HCEC 1CT (cell line): ENCODE data around the gene SNCA.

Experiments used
- DNase-seq: peaks from one replicate; pipeline ENCODE4 v3.0.0-alpha.2; 2017

Gene SNCA

DNA sequence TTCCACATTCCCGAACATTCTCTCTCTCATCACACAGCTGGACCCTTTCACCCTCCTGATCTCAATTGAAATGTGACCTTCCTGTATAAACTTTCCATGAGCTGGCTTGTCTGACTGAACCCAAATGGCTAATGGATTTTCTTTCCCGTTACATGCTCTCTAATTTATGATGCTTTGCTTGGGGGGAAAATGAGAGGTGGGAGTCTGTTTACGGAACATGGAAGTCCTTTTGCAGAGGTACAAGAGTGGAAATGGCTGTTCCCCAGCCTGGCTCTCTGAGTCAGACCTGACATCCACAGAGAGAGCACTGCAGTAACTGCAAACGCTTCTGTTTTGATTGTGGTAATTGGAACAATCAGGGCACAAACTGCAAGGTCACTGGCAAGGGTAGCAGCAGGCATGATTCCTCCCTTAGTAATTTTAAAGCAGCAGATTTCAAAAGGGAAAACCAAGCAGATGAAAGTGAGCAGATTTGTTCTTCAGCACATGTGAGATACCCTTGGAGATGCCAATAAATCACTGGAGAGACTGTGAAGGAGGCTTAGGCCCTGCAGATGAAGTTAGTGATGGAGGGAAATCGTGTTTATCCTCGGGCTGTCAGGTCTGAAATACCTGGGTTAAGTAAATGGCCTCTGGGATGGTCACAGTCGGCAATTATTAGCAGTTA is 83.9 kb downstream of the SNCA start:
- peak; percentile 79 for DNase-seq

DNA sequence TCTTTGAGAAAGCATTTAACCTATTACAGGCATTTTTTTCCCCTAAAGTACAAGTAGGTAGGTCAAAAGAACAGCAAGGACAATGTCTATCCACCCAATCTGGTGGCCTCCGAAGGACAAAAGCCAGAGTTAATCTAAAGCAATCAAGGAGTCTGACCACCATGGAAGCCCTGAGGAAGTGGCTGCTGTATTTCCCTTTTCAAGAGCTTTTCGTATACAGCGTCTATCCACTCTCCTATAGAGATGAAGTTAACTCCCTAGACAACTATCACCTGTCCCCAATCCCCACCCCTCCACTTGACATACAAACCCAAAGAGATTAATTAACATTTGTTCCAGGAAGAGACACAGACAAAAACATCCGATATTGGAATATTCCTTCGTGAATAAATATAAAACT is 85.5 kb downstream of the SNCA start:
- DNase-seq, result no peak

DNA sequence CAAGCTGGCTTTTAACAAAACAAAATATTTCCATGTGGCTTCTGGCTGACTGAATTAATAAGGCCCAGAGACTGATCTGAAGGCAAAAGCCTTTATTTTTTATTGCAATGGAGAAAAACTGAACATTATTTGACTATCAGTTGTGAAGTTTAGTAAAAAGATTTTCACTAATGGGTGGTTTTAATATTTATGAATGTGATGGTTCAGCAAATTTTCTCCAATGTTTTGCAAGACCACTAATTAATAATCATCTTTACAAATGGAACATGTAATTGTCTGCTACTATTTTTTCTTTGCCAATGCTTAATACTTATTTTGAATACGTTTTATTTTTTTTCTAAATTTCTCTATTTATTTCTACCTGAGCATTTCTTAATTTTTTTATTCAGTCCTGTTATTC is 90.6 kb downstream of the SNCA start:
- DNase-seq, result no peak

DNA sequence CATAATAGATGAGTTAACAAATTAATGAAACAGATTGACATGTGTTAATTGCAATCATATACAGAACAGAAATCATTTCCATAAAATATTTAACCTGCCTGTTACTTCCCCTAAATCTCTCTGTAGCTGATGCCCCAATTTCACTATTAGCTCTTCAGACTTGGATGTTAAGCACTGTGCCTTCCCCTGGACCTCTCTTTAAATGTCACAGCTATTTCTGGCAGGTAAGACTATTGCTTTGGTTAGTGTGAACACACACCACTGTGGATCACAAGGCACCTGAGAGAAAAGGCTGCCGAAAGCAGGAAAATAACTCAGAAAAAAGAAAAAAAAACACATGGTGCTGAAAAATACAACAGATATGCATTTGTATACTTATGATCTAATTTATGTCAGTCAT is 91.3 kb downstream of the SNCA start:
- DNase-seq, result no peak

DNA sequence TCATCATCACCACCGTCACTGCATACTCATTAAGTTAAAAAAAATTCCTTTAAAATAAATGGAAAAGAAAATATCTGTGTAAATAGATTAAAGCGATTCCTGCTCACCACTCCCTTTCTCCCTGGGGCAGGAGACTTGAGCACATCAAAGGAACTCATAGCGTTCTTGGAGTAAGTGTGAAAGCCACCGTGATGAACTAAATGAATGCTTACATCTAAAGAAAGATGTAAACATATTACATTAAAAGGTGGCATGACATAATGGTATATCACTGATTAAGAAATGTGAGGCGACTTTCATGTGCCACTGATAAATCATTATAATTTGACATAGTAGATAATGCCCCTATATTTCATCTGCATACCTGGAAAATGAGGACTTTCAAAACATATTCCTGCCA is 92.0 kb downstream of the SNCA start:
- DNase-seq, result no peak

DNA sequence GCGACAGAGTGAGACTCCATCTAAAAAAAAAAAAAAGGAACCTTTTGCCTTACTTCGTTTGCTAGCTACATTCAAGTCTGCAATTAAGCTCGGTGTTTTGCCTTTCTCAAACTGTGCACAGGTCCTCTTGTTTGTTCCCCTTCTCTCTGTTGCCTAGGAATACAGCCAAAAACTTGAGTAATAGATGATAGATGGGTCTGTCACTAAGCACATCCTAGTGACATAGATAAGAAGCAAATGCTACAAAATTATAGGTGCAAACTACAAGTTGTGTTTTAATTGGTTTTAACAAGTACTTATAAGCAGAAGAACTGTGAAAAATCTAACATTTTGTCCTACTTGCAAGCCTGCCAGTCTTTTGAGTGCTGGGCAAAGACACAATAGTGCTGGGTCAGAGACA is 95.2 kb downstream of the SNCA start:
- DNase-seq, result no peak

DNA sequence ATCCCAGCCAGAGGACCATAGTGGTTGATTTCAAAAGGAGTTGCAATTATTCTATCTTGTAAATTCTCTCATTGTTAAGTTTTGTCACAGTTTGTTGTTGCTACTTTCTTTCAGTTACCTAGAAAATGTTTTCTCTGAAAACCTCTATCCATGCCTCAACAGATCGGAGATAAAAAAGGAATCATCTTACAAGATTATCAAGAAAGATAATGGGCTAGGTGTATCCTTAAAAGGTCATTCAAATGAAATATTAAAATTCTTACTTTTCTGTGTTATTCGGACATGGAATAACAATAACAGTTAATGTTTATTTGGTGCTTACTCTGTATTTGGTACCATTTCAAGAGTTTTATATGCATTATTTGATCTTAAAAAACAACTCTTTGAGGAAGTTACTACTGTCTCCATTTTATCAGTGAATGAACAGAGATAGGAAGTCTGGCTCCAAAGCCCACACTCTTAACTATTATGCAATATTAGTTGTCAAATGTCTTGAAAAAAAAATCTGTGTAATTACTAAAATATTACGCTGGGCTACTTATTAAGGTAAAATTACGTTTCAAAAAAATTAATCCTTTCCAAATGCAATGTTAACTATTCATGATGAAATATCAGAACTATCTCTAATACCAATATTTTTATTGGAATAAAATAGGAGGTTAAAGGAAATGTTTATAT is 97.5 kb downstream of the SNCA start:
- DNase-seq, result no peak

DNA sequence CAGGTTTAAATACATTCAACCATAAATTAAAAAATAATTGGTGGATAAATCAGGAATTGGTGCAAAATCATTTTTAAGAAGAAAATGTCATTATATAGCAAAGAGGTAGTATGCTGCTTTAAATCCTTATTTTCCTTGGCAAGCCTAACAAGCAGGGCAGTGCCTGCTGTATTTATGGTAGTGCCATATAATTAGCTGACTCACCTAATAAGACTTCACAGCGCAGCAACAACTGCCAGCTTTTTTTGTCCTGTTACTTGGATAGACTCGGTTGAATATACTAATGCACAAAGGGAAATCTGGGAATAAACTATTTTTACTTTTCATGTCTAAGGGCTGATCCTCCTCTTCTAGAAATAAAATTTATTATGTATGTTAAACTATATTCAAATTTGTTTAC is 99.1 kb downstream of the SNCA start:
- peak; percentile 1 for DNase-seq

DNA sequence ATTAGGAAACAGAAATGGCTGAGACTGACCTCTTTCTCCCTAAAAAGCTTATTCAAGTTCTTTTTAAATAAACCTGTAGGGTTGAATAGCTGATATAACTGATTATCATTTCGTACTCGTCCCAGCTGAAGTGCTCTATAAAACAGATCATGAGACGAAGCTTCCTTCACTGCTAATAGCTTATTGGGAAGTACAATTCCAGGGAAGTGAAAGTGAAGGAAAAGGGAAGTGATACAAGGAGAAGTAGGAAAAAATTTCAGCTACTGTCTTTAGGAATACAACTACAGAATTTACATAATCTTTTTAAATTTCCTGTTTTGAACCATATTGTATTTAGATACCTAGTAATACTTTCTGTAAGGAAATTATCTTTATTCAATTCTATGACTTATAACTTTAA is 103.0 kb downstream of the SNCA start:
- DNase-seq, result no peak

DNA sequence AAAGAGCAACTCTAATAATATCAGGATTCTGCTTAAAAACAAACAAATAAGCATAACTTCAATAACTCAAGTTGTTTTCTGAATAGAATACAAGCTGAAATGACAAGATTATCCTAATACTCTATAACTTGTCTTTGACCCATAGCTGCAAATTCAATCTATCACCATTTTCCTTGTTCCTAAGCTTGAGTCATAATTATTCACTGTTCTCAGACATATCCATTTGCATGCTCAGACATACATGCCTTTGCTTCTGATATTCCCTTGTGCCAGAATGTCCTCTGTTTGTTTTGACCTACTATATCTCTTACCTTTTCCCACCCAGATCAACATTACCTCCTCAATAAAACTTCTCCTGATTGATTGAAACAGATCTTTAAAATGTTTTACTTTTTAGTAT is 109.7 kb downstream of the SNCA start:
- DNase-seq, result no peak

DNA sequence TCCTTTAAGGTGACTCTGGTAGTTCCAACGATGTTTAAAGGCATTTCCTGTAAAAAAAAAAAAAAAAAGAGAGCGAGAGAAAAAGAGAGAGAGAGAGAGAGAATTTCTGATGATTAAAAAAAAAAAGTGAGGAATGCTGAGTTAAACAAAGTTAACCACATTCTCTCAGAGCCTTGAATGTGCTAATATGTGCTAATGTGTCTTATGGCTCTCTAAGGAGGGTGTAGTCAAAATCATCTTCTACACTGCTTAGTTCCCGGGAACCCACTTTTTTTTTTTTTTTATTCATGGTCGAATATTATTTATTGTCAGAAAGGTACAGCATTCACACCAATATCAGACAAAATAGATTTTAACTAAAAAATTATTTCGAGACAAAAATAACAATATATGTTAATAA is 111.7 kb downstream of the SNCA start:
- peak; percentile 7 for DNase-seq

DNA sequence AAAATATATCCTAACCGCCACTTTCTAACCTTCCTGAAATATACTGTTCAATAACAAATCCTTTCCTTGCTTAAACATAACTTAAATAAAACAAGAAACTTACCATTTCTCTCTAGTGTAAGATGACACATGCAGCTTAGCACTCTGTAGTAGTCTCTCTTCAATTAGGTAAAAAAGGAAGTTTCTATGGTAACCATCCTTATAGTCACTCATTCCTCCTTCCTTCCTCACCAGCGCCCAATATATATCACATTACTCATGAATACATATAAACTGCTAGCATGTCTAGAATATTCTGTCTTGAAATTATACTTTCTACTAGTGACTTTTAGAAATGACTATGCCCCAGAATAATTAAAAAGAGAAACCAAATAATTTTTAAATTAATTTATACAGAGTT is 112.2 kb downstream of the SNCA start:
- peak; percentile 78 for DNase-seq

DNA sequence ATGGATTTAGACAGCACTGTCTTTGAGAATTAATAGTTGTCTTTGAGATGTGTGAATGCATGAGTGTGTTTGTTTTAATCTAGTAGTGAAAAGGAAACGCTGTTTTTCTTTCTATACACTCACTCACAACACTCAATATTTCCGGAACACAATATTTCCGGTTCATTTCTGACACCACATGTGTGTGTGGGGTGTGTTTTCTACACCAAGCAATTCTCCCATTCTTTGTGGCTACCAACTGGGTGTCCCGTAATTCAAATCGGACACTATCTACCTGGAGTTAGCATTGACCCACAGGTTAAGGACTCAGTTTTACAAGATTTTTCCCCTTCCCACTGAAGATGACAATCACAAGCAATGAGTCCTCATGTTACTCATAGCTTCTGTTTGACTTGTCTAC is 113.9 kb downstream of the SNCA start:
- DNase-seq, result no peak

DNA sequence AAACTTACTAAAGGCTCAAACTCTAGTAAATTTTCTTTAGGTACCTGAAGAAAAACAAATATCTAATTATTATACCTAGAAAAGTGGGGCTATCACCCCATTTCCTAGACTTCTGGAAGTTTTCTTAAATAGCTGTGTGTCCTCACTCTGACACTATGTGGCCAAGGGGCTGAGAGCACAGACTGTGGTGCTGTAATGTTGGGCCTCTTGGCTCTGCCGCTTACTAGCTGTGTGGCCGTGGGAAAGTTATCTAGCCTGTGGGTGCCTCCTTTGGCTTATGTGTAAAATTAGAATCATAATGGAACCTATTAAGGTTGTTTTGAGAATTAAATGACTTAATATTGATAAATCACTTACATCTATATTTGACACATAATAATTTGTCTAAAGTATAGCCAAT is 114.4 kb downstream of the SNCA start:
- no peak for DNase-seq

DNA sequence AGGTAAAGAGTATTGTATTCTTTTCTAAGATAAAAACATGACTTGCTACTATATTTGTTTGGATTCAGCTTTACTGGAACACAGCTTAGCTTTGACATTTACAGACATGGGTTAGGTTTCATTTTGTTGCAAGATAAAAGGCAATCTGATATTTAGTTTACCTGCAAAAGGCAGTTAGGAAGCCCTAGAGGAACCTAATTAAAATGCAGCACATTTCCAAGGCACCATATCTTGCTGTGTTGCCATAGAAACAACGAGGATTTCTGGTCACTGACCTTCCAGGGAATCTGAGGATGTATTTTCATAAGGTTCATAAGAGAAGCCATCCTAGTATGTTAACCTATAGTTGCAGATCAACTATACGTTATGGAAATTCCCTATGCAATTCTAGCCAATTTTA is 116.0 kb downstream of the SNCA start:
- no peak for DNase-seq

DNA sequence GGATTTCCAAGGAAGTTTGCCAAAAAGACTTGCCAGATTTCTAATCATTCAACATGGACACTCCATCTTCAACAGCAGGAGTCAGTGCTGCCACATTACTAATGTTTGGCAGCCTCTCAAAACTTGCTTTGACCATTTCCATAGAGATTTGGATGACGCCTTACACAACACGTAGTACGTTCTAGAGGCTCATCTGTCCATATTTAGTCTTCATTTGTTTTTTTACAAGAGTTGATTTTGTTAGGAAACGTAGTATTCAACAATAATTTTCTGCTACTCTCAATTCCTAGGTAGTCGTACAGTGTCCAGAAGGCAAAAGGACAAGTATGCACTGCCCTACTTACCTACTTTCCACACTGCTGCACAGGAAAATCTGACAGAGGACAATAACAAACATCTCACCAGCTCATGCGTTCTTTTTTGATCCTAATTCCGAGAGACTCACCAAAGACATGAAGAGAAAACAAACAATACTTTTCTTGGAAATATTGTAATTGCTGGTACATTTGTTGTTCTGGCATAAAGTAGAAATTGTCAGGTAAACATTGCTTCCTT is 117.3 kb downstream of the SNCA start:
- DNase-seq, result no peak

DNA sequence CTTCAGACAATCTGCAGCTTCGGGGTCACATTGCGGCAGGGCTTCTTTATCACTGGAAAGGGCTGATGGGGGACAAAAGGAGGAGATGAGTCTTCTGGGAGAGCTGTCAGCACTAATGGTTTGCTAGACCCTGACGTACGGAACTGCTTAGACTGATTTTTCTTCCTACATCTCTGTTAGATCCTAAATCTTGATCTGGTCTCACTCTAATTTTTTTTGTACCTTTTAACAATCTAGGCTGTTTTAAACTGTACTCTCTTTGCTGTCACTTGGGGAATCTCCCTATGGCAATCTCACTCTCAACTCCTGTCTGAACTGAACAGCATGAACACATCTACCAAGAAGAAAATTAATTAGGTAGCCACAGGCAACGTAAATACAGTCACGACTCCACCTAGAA is 120.1 kb downstream of the SNCA start:
- no peak for DNase-seq

DNA sequence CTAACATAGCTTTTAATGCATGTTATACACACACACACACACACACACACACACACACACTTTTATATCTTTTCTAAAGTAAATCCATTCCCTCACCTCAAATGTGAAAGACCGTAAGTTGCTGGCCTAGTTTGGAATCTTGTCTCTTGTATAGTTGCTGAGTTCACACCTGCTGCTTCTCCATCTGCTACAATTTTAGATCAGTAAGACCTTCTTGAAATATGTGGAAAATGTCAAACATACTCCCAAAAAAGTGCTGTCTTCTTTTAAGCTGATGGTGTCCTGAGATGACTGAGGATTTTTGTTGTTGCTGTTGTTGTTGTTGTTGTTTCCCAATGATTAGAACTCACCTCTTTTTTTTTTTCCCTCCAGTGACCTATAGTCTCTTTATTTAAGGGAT is 121.3 kb downstream of the SNCA start:
- DNase-seq, result no peak

DNA sequence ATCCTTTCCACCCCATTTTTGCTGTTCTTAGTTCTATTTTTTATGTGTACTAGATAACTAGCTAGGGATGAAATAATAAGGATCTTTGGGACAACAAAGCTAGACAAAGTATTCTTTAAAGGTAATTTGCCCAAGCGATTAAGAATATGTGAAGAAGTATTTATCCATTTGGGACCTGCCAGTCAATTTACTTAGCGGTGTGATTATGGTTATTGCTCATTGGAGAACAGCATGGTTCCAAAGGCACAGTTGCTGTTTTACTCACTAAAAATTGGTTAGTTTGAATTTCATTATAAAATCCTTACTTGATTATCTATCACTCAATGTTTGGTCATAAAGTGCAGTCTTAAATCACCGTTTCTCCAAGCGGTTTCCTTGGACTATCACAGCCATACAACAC is 124.1 kb downstream of the SNCA start:
- no peak for DNase-seq

DNA sequence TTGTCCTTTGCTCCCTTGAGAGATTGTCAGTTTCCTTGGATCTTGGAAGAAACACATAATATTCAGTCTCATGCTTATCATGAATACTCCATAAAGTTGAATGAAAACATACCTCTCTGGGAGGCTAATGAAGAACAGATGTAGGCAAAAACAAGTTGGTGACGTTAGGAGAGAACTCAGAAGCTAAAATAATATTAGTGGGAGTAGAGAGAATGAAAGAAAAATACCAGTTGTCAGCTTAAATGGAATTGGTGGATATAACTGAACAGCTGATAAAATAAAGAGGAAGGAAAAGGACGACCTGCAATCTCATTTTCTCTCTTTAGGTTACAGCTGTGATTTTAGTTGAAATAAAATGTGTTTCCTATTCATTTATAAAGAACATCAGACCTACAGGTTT is 124.8 kb downstream of the SNCA start:
- no peak for DNase-seq

DNA sequence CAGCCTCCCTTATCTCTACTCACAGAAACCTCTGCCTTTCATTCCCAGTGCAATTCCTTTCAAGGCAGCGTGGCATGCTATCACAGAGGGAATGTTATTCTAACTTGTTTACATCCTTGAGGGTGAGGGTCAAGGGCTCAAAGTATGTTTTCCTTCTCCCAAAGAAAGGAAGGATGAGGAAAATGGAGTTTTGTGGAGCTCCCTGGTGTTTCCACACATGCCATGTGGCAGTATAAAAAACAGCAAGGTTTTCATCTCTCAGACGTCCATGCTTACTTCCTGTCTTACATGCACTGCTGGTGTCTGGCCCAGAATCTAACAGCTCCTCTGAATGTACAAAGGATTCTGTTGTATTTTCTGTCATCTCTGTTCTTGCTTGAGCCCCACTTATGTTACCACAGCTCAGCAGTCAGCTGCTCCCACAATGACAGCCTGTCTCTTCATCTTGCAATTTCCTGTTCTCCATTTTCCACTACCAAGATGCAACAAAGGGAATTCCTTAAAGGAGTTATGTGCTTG is 128.0 kb downstream of the SNCA start:
- no peak for DNase-seq

DNA sequence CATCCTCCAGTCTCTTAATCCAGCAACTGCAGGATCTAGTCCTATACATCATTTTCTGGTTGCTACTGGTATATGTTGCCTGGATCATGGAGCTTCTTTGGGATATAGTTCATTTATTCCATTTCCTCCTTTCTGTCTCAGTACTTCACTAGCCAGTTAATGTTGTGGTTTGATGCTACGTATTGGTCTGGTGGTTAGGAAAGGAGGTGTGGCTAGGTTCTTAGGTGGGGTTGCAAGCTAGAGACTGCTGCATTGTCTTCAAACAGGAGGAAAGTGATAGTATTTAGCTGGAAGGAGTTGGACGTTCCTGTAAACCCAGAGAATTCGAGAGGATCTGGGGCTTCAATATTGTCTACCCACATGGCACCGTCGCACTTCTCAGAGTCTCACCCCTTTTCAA is 129.5 kb downstream of the SNCA start:
- DNase-seq, result no peak

DNA sequence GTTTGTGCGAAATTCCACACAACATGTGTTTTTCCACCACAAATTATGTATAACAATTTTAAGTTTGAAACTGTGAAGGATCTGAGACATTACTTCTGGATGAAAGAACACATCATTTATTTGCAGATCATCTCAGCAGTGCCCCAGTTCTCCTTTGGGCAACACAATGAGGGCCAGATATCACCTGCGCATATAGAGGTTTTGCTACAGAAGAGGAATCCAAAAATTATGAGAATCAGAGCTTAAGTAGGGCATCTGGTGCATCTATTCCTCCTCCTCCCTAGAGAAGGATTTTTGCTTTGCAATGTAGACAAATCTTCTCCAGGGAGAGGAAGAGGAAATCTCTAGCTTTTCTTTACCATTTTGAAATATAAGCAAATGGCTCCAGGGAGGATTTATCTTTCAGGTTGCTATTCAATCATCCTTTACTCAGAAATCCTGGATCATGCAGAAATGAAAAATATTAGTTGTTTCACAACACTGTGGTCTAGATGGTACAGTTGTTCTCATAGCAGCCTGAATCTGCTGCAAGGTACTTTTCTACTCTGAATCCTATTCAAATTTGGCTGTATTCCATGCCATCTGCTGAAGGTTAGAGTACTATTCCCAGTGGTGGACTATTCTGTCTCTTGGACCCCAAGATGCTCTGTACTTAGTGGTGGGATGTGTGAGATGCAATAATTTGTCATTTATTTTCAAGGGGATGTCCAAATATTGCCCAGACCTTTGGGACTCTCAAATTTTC is 132.1 kb downstream of the SNCA start:
- DNase-seq, result no peak
